MM.1S (cell line): Measurements from ENCODE around the gene OR6X1.
"Not testable (repeated sequence)": the region's sequence is repeated elsewhere in the genome, so short reads cannot be mapped to it uniquely, and the experiment has no call there.

Experiments used
- DNase-seq: peaks from one replicate; pipeline ENCODE4 v3.0.0-alpha.2; 2015
- H2AFZ ChIP-seq: fragments of 300-600 bp; sonication (generic); 2 replicates; pipeline ENCODE4 v1.6.0; 2016; ENCODE audit warnings: antibody characterized with exemption, low read length
- H3F3A ChIP-seq: fragments of 300-600 bp; sonication (generic); 2 replicates; pipeline ENCODE4 v1.6.1; 2016; ENCODE audit warnings: mild to moderate bottlenecking, antibody characterized with exemption, low read length, moderate library complexity, mixed read lengths; ENCODE audit not compliant: insufficient read depth
- H3K27ac ChIP-seq: fragments of 300-600 bp; sonication (generic); 2 replicates; pipeline ENCODE4 v1.5.1; 2016; ENCODE audit warnings: mild to moderate bottlenecking, low read length
- H3K27me3 ChIP-seq: fragments of 300-600 bp; sonication (generic); replicated peaks from 2 replicates; pipeline ENCODE4 v1.6.0; 2016; ENCODE audit warnings: low read length; ENCODE audit not compliant: insufficient read depth
- H3K36me3 ChIP-seq: fragments of 300-600 bp; sonication (generic); replicated peaks from 2 replicates; pipeline ENCODE4 v1.6.1; 2016; ENCODE audit warnings: mild to moderate bottlenecking, low read length, mixed read lengths; ENCODE audit not compliant: insufficient read depth
- H3K4me1 ChIP-seq: fragments of 300-600 bp; sonication (generic); 2 replicates; pipeline ENCODE4 v1.6.1; 2016; ENCODE audit warnings: low read length, mixed read lengths
- H3K4me2 ChIP-seq: fragments of 300-600 bp; sonication (generic); 2 replicates; pipeline ENCODE4 v1.6.0; 2016; ENCODE audit warnings: low read depth, low read length
- H3K4me3 ChIP-seq: fragments of 300-600 bp; sonication (generic); 2 replicates; pipeline ENCODE4 v1.5.1; 2016; ENCODE audit warnings: low read length, mixed read lengths
- H3K79me2 ChIP-seq: fragments of 300-600 bp; sonication (generic); 2 replicates; pipeline ENCODE4 v1.6.1; 2016; ENCODE audit warnings: mixed run types, low read length, mixed read lengths
- H3K9ac ChIP-seq: fragments of 300-600 bp; sonication (generic); 2 replicates; pipeline ENCODE4 v1.6.1; 2016; ENCODE audit warnings: low read length, mixed read lengths
- H3K9me2 ChIP-seq: fragments of 300-600 bp; sonication (generic); replicated peaks from 2 replicates; pipeline ENCODE4 v1.6.1; 2016; ENCODE audit warnings: mild to moderate bottlenecking, low read length, mixed read lengths; ENCODE audit not compliant: insufficient read depth
- H3K9me3 ChIP-seq: fragments of 300-600 bp; sonication (generic); replicated peaks from 2 replicates; pipeline ENCODE4 v1.6.1; 2016; ENCODE audit warnings: mild to moderate bottlenecking, low read length, mixed read lengths; ENCODE audit not compliant: insufficient read depth
- H4K20me1 ChIP-seq: fragments of 300-600 bp; sonication (generic); 2 replicates; pipeline ENCODE4 v1.6.1; 2016; ENCODE audit warnings: mild to moderate bottlenecking, low read length, moderate library complexity, mixed read lengths; ENCODE audit not compliant: insufficient read depth
- EZH2 ChIP-seq: fragments of 300-600 bp; sonication (generic); optimal IDR thresholded peaks from 2 replicates; pipeline ENCODE3; 2017; ENCODE audit warnings: low read depth, mild to moderate bottlenecking, antibody characterized with exemption, low read length, mixed read lengths
- EZH2phosphoT487 ChIP-seq: fragments of 300-600 bp; sonication (generic); IDR thresholded peaks from 2 replicates; pipeline ENCODE4 v1.6.1; 2018; ENCODE audit warnings: antibody characterized with exemption, low read length
- TF ChIP-seq, protein P1 (sequence below): fragments of 300-600 bp; sonication (generic); IDR thresholded peaks from 2 replicates; pipeline ENCODE4 v1.5.1; 2016; ENCODE audit warnings: antibody characterized with exemption, low read length, mixed read lengths

The OR6X1 gene

DNA sequence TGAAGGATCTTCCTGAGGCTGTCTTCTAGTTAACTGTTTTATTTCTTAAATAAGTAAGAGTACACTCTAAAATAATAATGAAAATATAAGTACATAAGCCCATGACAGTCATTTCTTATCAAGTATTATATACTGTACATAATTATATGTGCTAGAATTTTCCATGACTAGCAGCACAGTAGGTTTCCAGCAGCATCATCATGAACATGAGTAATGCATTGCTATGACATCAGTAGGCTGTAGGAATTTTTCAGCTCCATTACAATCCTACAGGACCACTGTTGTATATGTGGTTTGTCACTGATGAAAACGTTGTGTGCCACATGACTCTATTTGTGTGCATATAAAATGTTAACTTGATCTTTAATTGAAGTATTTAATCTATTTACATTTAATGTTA lies 34.9 kb downstream of the OR6X1 start:
- no peak overlapping the region for H3K4me3 ChIP-seq
- no peaks in the 10 kb centered on the region for H4K20me1 ChIP-seq
- no peak for DNase-seq
- H3K4me2 ChIP-seq: no peak overlapping the region
- H3K36me3 ChIP-seq: no peaks in the 10 kb centered on the region
- no peaks in the 10 kb centered on the region for H3K79me2 ChIP-seq
- H3K27me3 ChIP-seq: no peaks in the 10 kb centered on the region
- H2AFZ ChIP-seq: no peak overlapping the region
- no peak overlapping the region for H3K9ac ChIP-seq
- no peaks in the 10 kb centered on the region for H3K4me1 ChIP-seq
- H3K27ac ChIP-seq: no peak overlapping the region
- TF ChIP-seq, protein P1, sequence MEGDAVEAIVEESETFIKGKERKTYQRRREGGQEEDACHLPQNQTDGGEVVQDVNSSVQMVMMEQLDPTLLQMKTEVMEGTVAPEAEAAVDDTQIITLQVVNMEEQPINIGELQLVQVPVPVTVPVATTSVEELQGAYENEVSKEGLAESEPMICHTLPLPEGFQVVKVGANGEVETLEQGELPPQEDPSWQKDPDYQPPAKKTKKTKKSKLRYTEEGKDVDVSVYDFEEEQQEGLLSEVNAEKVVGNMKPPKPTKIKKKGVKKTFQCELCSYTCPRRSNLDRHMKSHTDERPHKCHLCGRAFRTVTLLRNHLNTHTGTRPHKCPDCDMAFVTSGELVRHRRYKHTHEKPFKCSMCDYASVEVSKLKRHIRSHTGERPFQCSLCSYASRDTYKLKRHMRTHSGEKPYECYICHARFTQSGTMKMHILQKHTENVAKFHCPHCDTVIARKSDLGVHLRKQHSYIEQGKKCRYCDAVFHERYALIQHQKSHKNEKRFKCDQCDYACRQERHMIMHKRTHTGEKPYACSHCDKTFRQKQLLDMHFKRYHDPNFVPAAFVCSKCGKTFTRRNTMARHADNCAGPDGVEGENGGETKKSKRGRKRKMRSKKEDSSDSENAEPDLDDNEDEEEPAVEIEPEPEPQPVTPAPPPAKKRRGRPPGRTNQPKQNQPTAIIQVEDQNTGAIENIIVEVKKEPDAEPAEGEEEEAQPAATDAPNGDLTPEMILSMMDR: no peak
- TF ChIP-seq EZH2phosphoT487 (no peak), EZH2 (no peak)
- no peaks in the 10 kb centered on the region for H3F3A ChIP-seq
- no peaks in the 10 kb centered on the region for H3K9me3 ChIP-seq
- no peaks in the 10 kb centered on the region for H3K9me2 ChIP-seq

DNA sequence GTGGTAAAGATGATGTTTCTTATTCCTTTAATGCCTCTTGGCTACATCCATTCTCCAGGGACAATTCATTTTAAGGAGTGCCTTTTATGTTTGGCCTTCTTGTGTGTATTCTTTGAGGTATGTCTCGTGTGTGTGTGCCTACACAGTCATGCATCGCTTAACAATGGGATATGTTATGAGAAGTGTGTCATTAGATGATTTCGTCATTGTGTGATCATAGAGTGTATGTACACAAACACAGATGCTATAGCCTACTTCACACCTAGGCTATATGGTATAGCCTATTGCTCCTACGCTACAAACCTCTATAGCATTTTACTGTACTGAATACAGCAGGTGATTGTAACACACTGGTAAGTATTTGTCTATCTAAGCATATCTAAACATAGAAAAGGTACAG lies 35.8 kb downstream of the OR6X1 start:
- Histone ChIP-seq H3K4me2 (no peak overlapping the region), H3K9me2 (no peaks in the 10 kb centered on the region), H3K36me3 (no peaks in the 10 kb centered on the region), H3K9ac (no peak overlapping the region), H3K27ac (no peak overlapping the region), H2AFZ (no peak overlapping the region), H3K4me1 (no peaks in the 10 kb centered on the region), H3K4me3 (no peak overlapping the region), H3K79me2 (no peaks in the 10 kb centered on the region), H3K27me3 (no peaks in the 10 kb centered on the region), H3F3A (no peaks in the 10 kb centered on the region), H3K9me3 (no peaks in the 10 kb centered on the region), H4K20me1 (no peaks in the 10 kb centered on the region)
- TF ChIP-seq, protein P1: no peak
- no peak for TF ChIP-seq EZH2phosphoT487
- TF ChIP-seq EZH2: no peak
- no peak for DNase-seq

DNA sequence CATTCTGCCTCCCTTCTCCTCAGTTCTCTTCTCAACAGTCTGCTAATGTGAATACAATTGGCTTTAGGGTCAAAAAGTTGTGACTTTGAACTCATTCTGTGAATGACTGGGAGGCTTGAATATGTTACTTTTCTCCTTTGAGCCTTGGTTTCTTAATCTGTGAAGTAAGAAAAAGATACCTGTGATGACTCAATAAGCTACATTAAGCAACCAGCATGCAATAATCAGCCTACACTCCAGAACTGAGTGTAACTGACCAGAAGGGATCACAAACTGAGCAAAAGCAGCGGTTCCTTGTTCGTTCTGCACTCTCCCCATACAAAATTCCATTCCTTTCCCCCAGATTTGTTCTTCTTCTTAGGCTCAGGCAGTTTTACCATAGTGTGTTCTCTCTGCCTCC lies 36.3 kb downstream of the OR6X1 start:
- H2AFZ ChIP-seq: no peak overlapping the region
- no peaks in the 10 kb centered on the region for H3K9me2 ChIP-seq
- H3K27ac ChIP-seq: no peak overlapping the region
- no peaks in the 10 kb centered on the region for H4K20me1 ChIP-seq
- no peak overlapping the region for H3K9ac ChIP-seq
- DNase-seq: no peak
- no peaks in the 10 kb centered on the region for H3K79me2 ChIP-seq
- no peak overlapping the region for H3K4me3 ChIP-seq
- H3K4me2 ChIP-seq: no peak overlapping the region
- H3F3A ChIP-seq: no peaks in the 10 kb centered on the region
- H3K9me3 ChIP-seq: no peaks in the 10 kb centered on the region
- H3K27me3 ChIP-seq: no peaks in the 10 kb centered on the region
- H3K4me1 ChIP-seq: no peaks in the 10 kb centered on the region
- TF ChIP-seq, protein P1: no peak
- no peak for TF ChIP-seq EZH2
- TF ChIP-seq EZH2phosphoT487: no peak
- no peaks in the 10 kb centered on the region for H3K36me3 ChIP-seq

DNA sequence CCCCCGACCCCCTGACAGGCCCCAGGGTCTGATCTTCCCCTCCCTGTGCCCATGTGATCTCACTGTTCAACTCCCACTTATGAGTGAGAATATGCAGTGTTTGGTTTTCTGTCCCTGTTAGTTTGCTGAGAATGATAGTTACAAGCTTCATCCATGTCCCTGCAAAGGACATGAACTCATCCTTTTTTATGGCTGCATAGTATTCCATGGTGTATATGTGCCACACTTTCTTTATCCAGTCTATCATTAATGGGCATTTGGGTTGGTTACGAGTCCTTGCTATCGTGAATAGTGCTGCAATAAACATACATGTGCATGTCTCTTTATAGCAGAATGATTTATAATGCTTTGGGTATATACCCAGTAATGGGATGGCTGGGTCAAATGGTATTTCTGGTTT lies 41.7 kb downstream of the OR6X1 start:
- not testable (repeated sequence) for DNase-seq, H3F3A ChIP-seq, H3K79me2 ChIP-seq, H2AFZ ChIP-seq, H3K4me3 ChIP-seq, H3K9me3 ChIP-seq, H3K27me3 ChIP-seq, H3K9me2 ChIP-seq, H3K4me2 ChIP-seq, H3K27ac ChIP-seq, H3K4me1 ChIP-seq, H3K36me3 ChIP-seq, H3K9ac ChIP-seq, H4K20me1 ChIP-seq
